ENCODE data around the gene ZNF814.
A peak's percentile ranks its signal among the peaks of the same experiment; 100 is the strongest.

Gene ZNF814

DNA sequence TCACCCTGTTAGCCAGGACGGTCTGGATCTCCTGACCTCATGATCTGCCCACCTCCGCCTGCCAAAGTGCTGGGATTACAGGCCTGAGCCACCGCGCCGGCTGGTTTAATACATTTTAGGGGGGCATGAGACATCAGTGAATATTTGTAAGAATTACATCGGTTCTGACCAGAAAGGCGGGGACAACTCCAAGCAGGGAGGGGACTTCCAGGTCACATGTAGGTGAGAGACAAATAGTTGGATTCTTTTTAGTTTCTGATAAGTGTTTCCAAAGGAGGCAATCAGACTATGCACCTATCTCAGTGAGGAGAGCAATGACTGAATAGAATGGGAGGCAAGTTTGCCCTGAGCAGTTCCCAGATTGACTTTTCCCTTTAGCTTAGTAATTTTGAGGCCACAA lies 70.5 kb downstream of the ZNF814 start:
- Histone ChIP-seq H3K9me3 (ENCODE audit: control extremely low read depth in 1 of 5, control insufficient read depth in 4 of 5, insufficient read depth in 2 of 5, low read depth in 1 of 5, low read length in 4 of 5) (no peaks in the 10 kb centered on the region), H3K4me1 (ENCODE audit: control extremely low read depth in 1 of 4, control insufficient read depth in 4 of 4, insufficient read depth in 4 of 4, low read length in 3 of 4) (peaks cover 0 to 34% (median 21%) of the 10 kb centered on the region in 4 experiments), H3K27ac (ENCODE audit: insufficient read depth in 1 of 2, low read depth in 1 of 2, low read length in 2 of 2, poor library complexity in 1 of 2, severe bottlenecking in 2 of 2) (no peak overlapping the region), H3K27me3 (replicated peaks in 2 of 5; ENCODE audit: control insufficient read depth in 4 of 5, insufficient read depth in 5 of 5, low read length in 4 of 5) (no peaks in the 10 kb centered on the region), H3K36me3 (ENCODE audit: control insufficient read depth in 4 of 4, insufficient read depth in 4 of 4, low read length in 3 of 4) (peaks cover 0 to 3% (median 1%) of the 10 kb centered on the region in 4 experiments), H3K4me3 (ENCODE audit: control insufficient read depth in 1 of 7, extremely low read depth in 1 of 7, insufficient read depth in 4 of 7, low read depth in 2 of 7, low read length in 6 of 7) (peak overlapping the region in 3 of 7 experiments; percentile 85 to 96 (median 92))
- DNase-seq, result peak in 1 of 3 donors; percentile 19
- ChIA-PET CTCF (no interaction called here), POLR2A (interaction anchor here (1.6 kb wide), 1 partner anchor 71 kb away, joined by 4 read pairs; the partner anchor contains the start of gene ZNF776)
- 96% methylated on average over 7 of the region's 7 CpGs for WGBS (ENCODE audit: insufficient coverage)

DNA sequence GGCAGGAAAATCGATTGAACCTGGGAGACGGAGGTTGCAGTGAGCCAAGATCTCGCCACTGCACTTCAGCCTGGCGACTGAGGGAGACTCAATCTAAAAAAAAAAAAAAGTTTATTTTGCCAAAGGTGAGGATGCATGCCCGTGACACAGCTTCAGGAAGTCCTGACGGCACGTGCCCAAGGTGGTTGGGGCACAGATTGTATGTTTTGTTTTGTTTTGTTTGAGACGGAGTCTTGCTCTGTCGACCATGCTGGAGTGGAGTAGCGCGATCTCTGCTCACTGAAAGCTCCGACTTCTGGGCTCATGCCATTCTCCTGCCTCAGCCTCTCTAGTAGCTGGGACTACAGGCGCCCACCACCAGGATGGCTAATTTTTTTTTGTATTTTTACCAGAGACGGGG lies 70.9 kb downstream of the ZNF814 start:
- H3K27ac ChIP-seq (ENCODE audit: insufficient read depth in 1 of 2, low read depth in 1 of 2, low read length in 2 of 2, poor library complexity in 1 of 2, severe bottlenecking in 2 of 2), result no peak overlapping the region
- DNase-seq, result no peak
- 97% methylated on average over 10 of the region's 14 CpGs for WGBS (ENCODE audit: insufficient coverage)
- H3K27me3 ChIP-seq (replicated peaks in 2 of 5; ENCODE audit: control insufficient read depth in 4 of 5, insufficient read depth in 5 of 5, low read length in 4 of 5), result no peaks in the 10 kb centered on the region
- H3K36me3 ChIP-seq (ENCODE audit: control insufficient read depth in 4 of 4, insufficient read depth in 4 of 4, low read length in 3 of 4), result peaks cover 0 to 2% (median under 1%) of the 10 kb centered on the region in 4 experiments
- H3K9me3 ChIP-seq (ENCODE audit: control extremely low read depth in 1 of 5, control insufficient read depth in 4 of 5, insufficient read depth in 2 of 5, low read depth in 1 of 5, low read length in 4 of 5), result no peaks in the 10 kb centered on the region
- H3K4me3 ChIP-seq (ENCODE audit: control insufficient read depth in 1 of 7, extremely low read depth in 1 of 7, insufficient read depth in 4 of 7, low read depth in 2 of 7, low read length in 6 of 7), result no peak overlapping the region
- CTCF ChIA-PET, result no interaction called here
- H3K4me1 ChIP-seq (ENCODE audit: control extremely low read depth in 1 of 4, control insufficient read depth in 4 of 4, insufficient read depth in 4 of 4, low read length in 3 of 4), result peaks cover 0 to 36% (median 22%) of the 10 kb centered on the region in 4 experiments
- POLR2A ChIA-PET, result no interaction called here

DNA sequence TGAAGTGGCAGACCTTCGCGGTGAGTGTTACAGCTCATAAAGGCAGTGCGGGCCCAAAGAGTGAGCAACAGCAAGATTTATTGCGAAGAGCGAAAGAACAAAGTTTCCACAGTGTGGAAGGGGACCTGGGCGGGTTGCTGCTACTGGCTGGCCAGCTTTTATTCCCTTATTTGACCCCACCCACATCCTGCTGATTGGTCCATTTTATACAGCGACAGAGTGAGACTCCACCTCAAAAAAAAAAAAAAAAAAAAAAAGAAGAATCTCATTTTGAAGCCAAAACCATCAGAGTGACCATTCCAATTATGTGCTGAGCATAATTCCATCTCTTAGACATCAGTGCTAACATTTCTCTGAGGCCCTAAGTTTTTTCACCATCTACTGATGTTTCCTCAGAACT lies 72.2 kb downstream of the ZNF814 start:
- peaks cover 0 to 39% (median 25%) of the 10 kb centered on the region in 4 experiments for H3K4me1 ChIP-seq (ENCODE audit: control extremely low read depth in 1 of 4, control insufficient read depth in 4 of 4, insufficient read depth in 4 of 4, low read length in 3 of 4)
- peaks cover 0 to 3% (median 1%) of the 10 kb centered on the region in 4 experiments for H3K36me3 ChIP-seq (ENCODE audit: control insufficient read depth in 4 of 4, insufficient read depth in 4 of 4, low read length in 3 of 4)
- WGBS (ENCODE audit: insufficient coverage), result 92% methylated on average over 7 of the region's 7 CpGs
- no peaks in the 10 kb centered on the region for H3K9me3 ChIP-seq (ENCODE audit: control extremely low read depth in 1 of 5, control insufficient read depth in 4 of 5, insufficient read depth in 2 of 5, low read depth in 1 of 5, low read length in 4 of 5)
- POLR2A ChIA-PET, result no interaction called here
- DNase-seq, result peak in 2 of 3 donors; percentile 26 to 54
- CTCF ChIA-PET, result no interaction called here
- no peak overlapping the region for H3K4me3 ChIP-seq (ENCODE audit: control insufficient read depth in 1 of 7, extremely low read depth in 1 of 7, insufficient read depth in 4 of 7, low read depth in 2 of 7, low read length in 6 of 7)
- no peak overlapping the region for H3K27ac ChIP-seq (ENCODE audit: insufficient read depth in 1 of 2, low read depth in 1 of 2, low read length in 2 of 2, poor library complexity in 1 of 2, severe bottlenecking in 2 of 2)
- H3K27me3 ChIP-seq (replicated peaks in 2 of 5; ENCODE audit: control insufficient read depth in 4 of 5, insufficient read depth in 5 of 5, low read length in 4 of 5), result no peaks in the 10 kb centered on the region

DNA sequence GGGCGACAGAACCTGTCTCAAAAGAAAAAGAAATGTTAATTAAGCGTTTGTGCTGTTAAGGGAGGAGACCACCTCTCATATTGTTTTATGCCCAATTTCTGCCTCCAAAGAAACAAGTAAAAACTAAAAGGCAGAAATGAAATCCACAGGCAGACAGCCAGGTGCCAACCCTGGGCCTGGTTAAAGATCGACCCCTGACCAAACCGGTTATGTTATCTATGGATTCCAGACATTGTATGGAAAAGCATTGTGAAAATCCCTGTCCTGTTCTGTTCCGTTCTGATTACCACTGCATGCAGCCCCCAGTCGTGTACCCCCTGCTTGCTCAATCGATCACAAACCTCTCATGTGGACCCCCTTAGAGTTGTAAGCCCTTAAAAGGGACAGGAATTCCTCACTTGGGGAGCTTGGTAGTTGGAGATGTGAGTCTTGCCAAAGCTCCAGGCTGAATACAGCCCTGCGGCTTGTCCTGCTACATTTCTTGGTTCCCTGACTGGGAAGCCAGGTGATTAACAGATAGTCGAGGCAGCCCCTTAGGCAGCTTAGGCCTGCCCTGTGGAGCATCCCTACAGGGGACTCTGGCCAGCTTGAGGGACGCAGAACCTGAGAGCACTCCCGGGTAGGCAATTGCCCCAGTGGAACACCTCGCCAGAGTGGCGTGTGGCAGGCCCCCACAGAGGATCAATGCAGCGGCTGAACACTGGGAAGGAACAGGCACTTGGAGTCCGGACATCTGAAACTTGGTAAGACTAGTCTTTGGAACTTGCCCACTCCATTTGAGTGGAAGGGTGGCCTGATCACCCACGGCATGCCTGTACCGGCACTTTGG lies 73.4 kb downstream of the ZNF814 start:
- Histone ChIP-seq H3K4me1 (ENCODE audit: control extremely low read depth in 1 of 4, control insufficient read depth in 4 of 4, insufficient read depth in 4 of 4, low read length in 3 of 4) (peaks cover 0 to 34% (median 20%) of the 10 kb centered on the region in 4 experiments), H3K36me3 (ENCODE audit: control insufficient read depth in 4 of 4, insufficient read depth in 4 of 4, low read length in 3 of 4) (peaks cover 0 to 7% (median 1%) of the 10 kb centered on the region in 4 experiments), H3K27ac (ENCODE audit: insufficient read depth in 1 of 2, low read depth in 1 of 2, low read length in 2 of 2, poor library complexity in 1 of 2, severe bottlenecking in 2 of 2) (peak overlapping the region in 1 of 2 experiments; percentile 85), H3K9me3 (ENCODE audit: control extremely low read depth in 1 of 5, control insufficient read depth in 4 of 5, insufficient read depth in 2 of 5, low read depth in 1 of 5, low read length in 4 of 5) (no peaks in the 10 kb centered on the region), H3K27me3 (replicated peaks in 2 of 5; ENCODE audit: control insufficient read depth in 4 of 5, insufficient read depth in 5 of 5, low read length in 4 of 5) (no peaks in the 10 kb centered on the region), H3K4me3 (ENCODE audit: control insufficient read depth in 1 of 7, extremely low read depth in 1 of 7, insufficient read depth in 4 of 7, low read depth in 2 of 7, low read length in 6 of 7) (peak overlapping the region; percentile 85 to 98 (median 94))
- DNase-seq, result no peak
- 95% methylated on average over 15 of the region's 17 CpGs for WGBS (ENCODE audit: insufficient coverage)
- ChIA-PET POLR2A (interaction anchor here (1.4 kb wide), 1 partner anchor 69 kb away, joined by 7 read pairs; the partner anchor contains the start of gene ZNF776), CTCF (interaction anchor here (0.8 kb wide), 2 partner anchors 11 to 15 kb away, joined by 3 to 5 read pairs; no protein-coding TSS in a partner anchor)

DNA sequence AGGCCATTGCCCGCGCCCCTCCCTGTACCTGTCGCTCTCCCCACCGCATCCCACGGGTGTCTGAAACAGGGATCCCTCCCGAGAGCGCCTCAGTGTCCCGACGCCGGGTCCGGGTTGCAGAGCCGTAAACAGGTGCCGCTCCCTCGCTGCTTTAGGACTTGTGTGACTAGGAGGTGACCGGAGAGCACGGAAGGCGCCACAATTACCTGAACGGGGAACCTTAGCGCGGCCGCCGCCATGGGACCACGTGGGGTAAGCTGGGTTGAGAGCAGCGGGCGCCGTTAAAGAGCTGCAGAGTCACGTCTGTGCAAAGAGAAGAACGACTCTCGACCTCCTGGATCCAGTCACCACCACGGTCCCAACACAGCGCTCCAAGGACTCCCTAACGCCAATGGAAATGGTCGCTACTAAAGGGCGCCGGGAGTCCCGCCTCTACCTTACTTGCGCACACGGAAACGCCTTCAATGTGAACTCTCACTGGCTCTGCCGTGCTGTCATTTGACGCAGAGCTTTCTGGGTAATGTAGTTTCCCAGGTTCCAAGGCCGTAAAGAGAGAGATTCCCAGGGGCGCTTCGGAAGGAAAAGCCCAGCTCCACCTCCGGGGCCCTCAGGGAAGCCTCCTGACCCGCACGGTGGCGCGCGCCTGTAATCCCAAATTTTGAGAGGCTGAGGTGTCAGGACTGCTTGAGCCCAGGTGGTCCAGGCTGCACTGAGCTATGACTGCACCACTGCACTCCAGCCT lies 74.2 kb downstream of the ZNF814 start, which contains the start of gene ZNF552:
Gene ZNF552 (minus strand): TSS at position 409 of the 742 bp plus-strand sequence. CDS start 170 bp downstream, at position 239.
- Histone ChIP-seq H3K36me3 (ENCODE audit: control insufficient read depth in 4 of 4, insufficient read depth in 4 of 4, low read length in 3 of 4) (peaks cover under 1 to 13% (median 3%) of the 10 kb centered on the region in 4 experiments), H3K4me1 (ENCODE audit: control extremely low read depth in 1 of 4, control insufficient read depth in 4 of 4, insufficient read depth in 4 of 4, low read length in 3 of 4) (peaks cover 0 to 26% (median 17%) of the 10 kb centered on the region in 4 experiments), H3K4me3 (ENCODE audit: control insufficient read depth in 1 of 7, extremely low read depth in 1 of 7, insufficient read depth in 4 of 7, low read depth in 2 of 7, low read length in 6 of 7) (peak within 1 kb of the TSS; percentile 85 to 98 (median 94)), H3K27ac (ENCODE audit: insufficient read depth in 1 of 2, low read depth in 1 of 2, low read length in 2 of 2, poor library complexity in 1 of 2, severe bottlenecking in 2 of 2) (peak within 1 kb of the TSS; percentile 30 to 85), H3K27me3 (replicated peaks in 2 of 5; ENCODE audit: control insufficient read depth in 4 of 5, insufficient read depth in 5 of 5, low read length in 4 of 5) (no peaks in the 10 kb centered on the region), H3K9me3 (ENCODE audit: control extremely low read depth in 1 of 5, control insufficient read depth in 4 of 5, insufficient read depth in 2 of 5, low read depth in 1 of 5, low read length in 4 of 5) (no peaks in the 10 kb centered on the region)
- 0% methylated on average over 40 of the region's 50 CpGs for WGBS (ENCODE audit: insufficient coverage)
- DNase-seq, result peak; percentile 88 to 95 (median 93)
- ChIA-PET POLR2A (interaction anchor here (1.4 kb wide), 1 partner anchor 68 kb away, joined by 7 read pairs; the partner anchor contains the start of gene ZNF776), CTCF (interaction anchor here (0.8 kb wide), 2 partner anchors 12 to 14 kb away, joined by 3 to 5 read pairs; no protein-coding TSS in a partner anchor)

DNA sequence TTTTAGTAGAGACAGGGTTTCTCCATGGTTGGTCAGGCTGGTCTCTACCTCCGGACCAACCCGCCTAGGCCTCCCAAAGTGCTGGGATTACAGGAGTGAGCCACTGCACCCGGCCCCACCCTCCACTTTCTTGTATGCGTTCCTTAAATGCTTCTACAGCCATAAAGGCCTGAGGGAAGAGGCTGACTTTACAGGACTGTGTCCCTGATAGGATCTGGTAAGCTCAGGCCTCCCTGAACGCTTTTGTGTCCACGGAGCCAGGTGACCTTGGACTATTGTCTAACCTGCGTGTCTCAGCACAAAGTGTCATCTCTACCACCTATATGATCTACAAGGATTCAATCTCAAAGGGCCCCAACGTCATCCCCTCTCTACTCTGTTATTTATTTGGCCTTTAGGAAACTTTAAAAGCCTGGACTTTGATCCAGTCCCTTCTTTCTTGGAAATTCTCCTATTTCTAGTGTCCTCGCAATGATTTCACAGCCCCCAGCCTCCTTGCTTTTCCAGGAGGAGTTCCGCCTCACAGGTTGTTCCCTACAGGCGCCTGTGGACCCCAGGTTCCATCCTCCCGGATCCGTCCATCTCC lies 74.8 kb downstream of the ZNF814 start:
- Histone ChIP-seq H3K4me3 (ENCODE audit: control insufficient read depth in 1 of 7, extremely low read depth in 1 of 7, insufficient read depth in 4 of 7, low read depth in 2 of 7, low read length in 6 of 7) (peak overlapping the region; percentile 85 to 98 (median 94)), H3K27ac (ENCODE audit: insufficient read depth in 1 of 2, low read depth in 1 of 2, low read length in 2 of 2, poor library complexity in 1 of 2, severe bottlenecking in 2 of 2) (peak overlapping the region; percentile 30 to 85), H3K27me3 (replicated peaks in 2 of 5; ENCODE audit: control insufficient read depth in 4 of 5, insufficient read depth in 5 of 5, low read length in 4 of 5) (no peaks in the 10 kb centered on the region), H3K9me3 (ENCODE audit: control extremely low read depth in 1 of 5, control insufficient read depth in 4 of 5, insufficient read depth in 2 of 5, low read depth in 1 of 5, low read length in 4 of 5) (no peaks in the 10 kb centered on the region), H3K36me3 (ENCODE audit: control insufficient read depth in 4 of 4, insufficient read depth in 4 of 4, low read length in 3 of 4) (peaks cover 4 to 17% (median 6%) of the 10 kb centered on the region in 4 experiments), H3K4me1 (ENCODE audit: control extremely low read depth in 1 of 4, control insufficient read depth in 4 of 4, insufficient read depth in 4 of 4, low read length in 3 of 4) (peaks cover 0 to 26% (median 16%) of the 10 kb centered on the region in 4 experiments)
- no peak for DNase-seq
- 45% methylated on average over 8 of the region's 13 CpGs for WGBS (ENCODE audit: insufficient coverage)
- ChIA-PET CTCF (no interaction called here), POLR2A (interaction anchor here (1.4 kb wide), 1 partner anchor 68 kb away, joined by 7 read pairs; the partner anchor contains the start of gene ZNF776)
